Parathyroid adenoma (tissue), 2 donors: Measurements from ENCODE around the gene HDAC4.

Source experiments
- H2AFZ ChIP-seq: fragments of 300-600 bp; sonication (generic); one replicate; pipeline ENCODE4 v1.7.0; 2017; ENCODE audit warnings: antibody characterized with exemption, mild to moderate bottlenecking
- H3K27ac ChIP-seq: fragments of 300-600 bp; sonication (generic); one replicate; pipeline ENCODE4 v1.7.0; 2017
- H3K27me3 ChIP-seq: fragments of 300-600 bp; sonication (generic); one replicate; pipeline ENCODE4 v1.7.0; 2017; ENCODE audit warnings: low read length; ENCODE audit not compliant: control insufficient read depth, insufficient read depth
- H3K36me3 ChIP-seq: fragments of 300-600 bp; sonication (generic); one replicate; pipeline ENCODE4 v1.7.0; 2017; ENCODE audit warnings: low read length; ENCODE audit not compliant: control insufficient read depth, insufficient read depth
- H3K4me1 ChIP-seq: fragments of 300-600 bp; sonication (generic); one replicate; pipeline ENCODE4 v1.7.0; 2017; ENCODE audit warnings: control low read depth
- H3K4me2 ChIP-seq: fragments of 300-600 bp; sonication (generic); one replicate; pipeline ENCODE4 v1.7.0; 2017; ENCODE audit warnings: low read length
- H3K4me3 ChIP-seq: fragments of 300-600 bp; sonication (generic); one replicate; pipeline ENCODE4 v1.7.0; 2017; ENCODE audit warnings: low read depth, low read length
- H3K79me2 ChIP-seq: fragments of 300-600 bp; sonication (generic); one replicate; pipeline ENCODE4 v1.7.0; 2017; ENCODE audit warnings: control low read depth
- H3K9ac ChIP-seq: fragments of 300-600 bp; sonication (generic); one replicate; pipeline ENCODE4 v1.7.0; 2017; ENCODE audit warnings: mild to moderate bottlenecking
- H3K9me3 ChIP-seq: fragments of 300-600 bp; sonication (generic); one replicate; pipeline ENCODE4 v1.7.0; 2017; ENCODE audit warnings: low read length; ENCODE audit not compliant: control insufficient read depth
- TF ChIP-seq, protein P1 (sequence below): fragments of 300-600 bp; sonication (generic); IDR thresholded peaks from one replicate; pipeline ENCODE4 v1.7.0; 2017; ENCODE audit warnings: antibody characterized with exemption, mild to moderate bottlenecking
- donor health status: primary hyperparathyroidism.

The HDAC4 gene

DNA sequence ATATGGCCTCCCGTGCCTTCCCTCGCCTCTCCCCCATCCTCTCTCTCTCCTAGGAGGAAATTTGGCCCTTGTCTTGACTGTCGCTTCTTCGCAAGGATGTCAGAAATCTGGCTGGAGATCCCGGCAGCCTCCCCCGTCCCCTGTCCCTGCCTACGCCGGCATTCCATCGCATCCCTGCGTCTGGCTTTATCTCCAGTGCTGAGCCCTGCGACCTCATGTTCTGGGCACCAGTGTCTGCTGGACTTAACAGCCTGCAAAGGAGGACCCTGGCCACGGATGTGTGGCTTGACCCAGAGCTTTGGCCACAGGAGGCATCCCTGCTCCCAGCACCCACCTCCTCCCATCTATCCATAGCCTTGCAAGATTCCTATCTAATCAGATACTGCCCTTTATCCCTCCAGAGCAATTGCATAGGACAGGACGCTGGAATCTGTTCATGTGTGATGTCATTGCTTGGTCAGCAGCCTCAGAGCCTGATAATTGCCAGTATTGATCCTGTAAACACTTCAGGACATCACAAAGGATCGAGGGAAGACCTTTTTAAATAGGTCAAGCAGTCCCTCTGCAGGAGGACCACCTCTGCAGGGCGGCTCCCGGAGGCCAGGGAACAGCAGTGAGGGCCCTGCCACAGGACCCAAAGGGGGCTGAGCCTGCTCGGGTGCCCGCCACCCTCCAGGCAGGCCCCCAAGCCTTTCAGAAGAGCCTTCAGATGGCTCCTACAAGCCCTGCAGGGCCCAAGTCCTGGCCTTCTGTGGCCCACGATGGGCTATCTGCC, 384.7 kb downstream of the HDAC4 start:
- Histone ChIP-seq H3K4me3 (no peak overlapping the region), H3K27me3 (no peaks in the 10 kb centered on the region), H3K36me3 (no peaks in the 10 kb centered on the region), H3K79me2 (no peaks in the 10 kb centered on the region), H3K4me1 (no peaks in the 10 kb centered on the region), H3K27ac (no peak overlapping the region), H2AFZ (no peak overlapping the region), H3K4me2 (no peak overlapping the region), H3K9ac (no peak overlapping the region), H3K9me3 (no peaks in the 10 kb centered on the region)
- TF ChIP-seq, protein P1, sequence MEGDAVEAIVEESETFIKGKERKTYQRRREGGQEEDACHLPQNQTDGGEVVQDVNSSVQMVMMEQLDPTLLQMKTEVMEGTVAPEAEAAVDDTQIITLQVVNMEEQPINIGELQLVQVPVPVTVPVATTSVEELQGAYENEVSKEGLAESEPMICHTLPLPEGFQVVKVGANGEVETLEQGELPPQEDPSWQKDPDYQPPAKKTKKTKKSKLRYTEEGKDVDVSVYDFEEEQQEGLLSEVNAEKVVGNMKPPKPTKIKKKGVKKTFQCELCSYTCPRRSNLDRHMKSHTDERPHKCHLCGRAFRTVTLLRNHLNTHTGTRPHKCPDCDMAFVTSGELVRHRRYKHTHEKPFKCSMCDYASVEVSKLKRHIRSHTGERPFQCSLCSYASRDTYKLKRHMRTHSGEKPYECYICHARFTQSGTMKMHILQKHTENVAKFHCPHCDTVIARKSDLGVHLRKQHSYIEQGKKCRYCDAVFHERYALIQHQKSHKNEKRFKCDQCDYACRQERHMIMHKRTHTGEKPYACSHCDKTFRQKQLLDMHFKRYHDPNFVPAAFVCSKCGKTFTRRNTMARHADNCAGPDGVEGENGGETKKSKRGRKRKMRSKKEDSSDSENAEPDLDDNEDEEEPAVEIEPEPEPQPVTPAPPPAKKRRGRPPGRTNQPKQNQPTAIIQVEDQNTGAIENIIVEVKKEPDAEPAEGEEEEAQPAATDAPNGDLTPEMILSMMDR, result no peak

DNA sequence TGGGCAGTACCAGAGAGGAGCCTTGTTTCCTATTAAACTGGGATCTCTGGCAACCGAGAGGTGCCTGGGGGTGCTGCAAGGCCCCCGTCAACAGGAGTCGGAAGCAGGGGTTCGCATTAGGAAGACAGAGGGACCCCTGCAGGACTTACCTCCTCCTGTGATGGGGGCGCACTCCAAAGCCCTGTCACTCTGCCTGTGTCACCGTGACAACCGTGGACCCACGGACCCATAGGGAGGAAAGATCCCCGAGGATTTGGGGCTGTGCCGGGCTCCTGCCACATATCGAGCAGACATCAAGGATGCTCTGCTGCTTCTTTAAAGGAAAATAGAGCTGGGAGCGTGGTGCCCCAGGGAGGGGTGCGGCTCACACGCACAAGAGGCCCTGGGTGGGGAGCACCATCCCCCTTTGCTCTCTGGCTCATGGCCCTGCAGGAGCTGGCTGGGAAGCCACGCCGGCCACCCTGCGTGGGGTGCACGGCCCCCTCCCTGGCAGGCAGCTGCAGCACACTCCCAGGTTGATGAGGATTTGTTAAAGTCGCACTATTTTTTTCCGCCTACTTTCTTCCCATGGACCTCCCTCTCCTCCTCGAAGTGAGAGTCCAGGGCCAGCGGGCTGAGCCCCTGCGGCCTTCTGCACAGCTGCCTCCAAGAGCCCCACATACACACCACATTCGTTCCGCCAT, 385.5 kb downstream of the HDAC4 start:
- H3K4me1 ChIP-seq, result no peaks in the 10 kb centered on the region
- H3K4me3 ChIP-seq, result no peak overlapping the region
- H3K4me2 ChIP-seq, result no peak overlapping the region
- H3K27me3 ChIP-seq, result no peaks in the 10 kb centered on the region
- H3K36me3 ChIP-seq, result no peaks in the 10 kb centered on the region
- no peak overlapping the region for H3K27ac ChIP-seq
- no peak overlapping the region for H3K9ac ChIP-seq
- no peaks in the 10 kb centered on the region for H3K9me3 ChIP-seq
- no peaks in the 10 kb centered on the region for H3K79me2 ChIP-seq
- TF ChIP-seq, protein P1, result no peak
- no peak overlapping the region for H2AFZ ChIP-seq

DNA sequence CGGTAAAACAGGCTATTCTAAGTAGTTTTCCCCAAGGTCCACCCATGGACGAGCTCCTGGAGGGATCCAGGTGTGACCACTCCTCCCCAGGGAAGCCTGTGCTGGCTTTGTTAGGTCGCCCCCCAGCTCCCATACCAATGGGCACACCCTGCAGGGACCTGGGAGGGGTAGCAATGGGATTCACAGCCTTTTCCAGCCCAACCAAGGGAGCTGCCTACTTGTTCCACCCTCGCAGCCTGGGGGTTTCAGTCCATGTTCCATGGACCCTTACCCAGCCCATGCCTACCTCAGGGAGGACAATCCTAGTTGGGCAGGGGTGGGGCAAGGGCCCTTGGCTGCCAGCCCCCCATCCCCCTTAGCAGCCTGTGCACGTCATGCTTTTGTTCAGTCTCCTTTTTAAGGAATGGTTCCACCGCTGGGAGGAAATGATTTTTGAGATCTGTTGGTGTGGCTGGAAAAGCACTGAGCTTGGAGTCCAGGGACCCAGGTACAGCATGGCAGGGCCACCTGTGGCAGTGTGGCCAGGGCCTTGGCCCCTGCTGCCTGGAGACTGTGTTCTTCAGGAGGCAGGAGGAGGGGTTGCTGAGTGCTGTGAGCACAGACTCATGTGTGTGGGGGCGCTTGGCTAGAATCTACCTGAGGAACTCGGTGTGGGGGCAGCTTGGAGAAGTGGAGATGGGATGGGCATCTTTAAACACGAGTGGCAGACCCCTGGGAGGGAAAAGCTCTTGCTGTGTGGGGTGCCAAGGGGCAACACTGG, 386.2 kb downstream of the HDAC4 start:
- TF ChIP-seq, protein P1, result no peak
- Histone ChIP-seq H3K4me3 (no peak overlapping the region), H3K9ac (no peak overlapping the region), H3K36me3 (no peaks in the 10 kb centered on the region), H3K4me2 (no peak overlapping the region), H2AFZ (no peak overlapping the region), H3K27ac (no peak overlapping the region), H3K79me2 (no peaks in the 10 kb centered on the region), H3K27me3 (no peaks in the 10 kb centered on the region), H3K4me1 (no peaks in the 10 kb centered on the region), H3K9me3 (no peaks in the 10 kb centered on the region)

DNA sequence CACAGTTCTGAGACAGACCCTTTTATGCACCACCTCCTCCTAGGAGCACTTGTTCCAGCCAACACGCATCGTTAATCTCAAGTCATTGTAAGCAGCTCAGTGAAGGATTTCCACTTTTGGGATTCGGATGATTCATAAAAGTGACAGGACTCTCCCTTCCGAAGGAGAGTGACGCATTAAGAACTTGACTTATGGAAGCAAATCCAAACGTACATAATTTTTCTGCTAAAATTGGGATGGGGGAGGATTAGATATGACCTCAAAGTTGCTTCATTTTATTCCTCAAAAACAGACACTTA, 387.2 kb downstream of the HDAC4 start:
- no peak overlapping the region for H3K4me2 ChIP-seq
- no peaks in the 10 kb centered on the region for H3K79me2 ChIP-seq
- no peaks in the 10 kb centered on the region for H3K27me3 ChIP-seq
- H3K9me3 ChIP-seq, result no peaks in the 10 kb centered on the region
- H3K4me1 ChIP-seq, result no peaks in the 10 kb centered on the region
- no peak overlapping the region for H3K9ac ChIP-seq
- no peak overlapping the region for H3K27ac ChIP-seq
- no peak overlapping the region for H3K4me3 ChIP-seq
- no peak overlapping the region for H2AFZ ChIP-seq
- no peaks in the 10 kb centered on the region for H3K36me3 ChIP-seq
- TF ChIP-seq, protein P1, result no peak
